ENCODE results near the gene CUL4A.
"Not testable (repeated sequence)": the region's sequence is repeated elsewhere in the genome, so short reads cannot be mapped to it uniquely, and the experiment has no call there.

The CUL4A gene

DNA sequence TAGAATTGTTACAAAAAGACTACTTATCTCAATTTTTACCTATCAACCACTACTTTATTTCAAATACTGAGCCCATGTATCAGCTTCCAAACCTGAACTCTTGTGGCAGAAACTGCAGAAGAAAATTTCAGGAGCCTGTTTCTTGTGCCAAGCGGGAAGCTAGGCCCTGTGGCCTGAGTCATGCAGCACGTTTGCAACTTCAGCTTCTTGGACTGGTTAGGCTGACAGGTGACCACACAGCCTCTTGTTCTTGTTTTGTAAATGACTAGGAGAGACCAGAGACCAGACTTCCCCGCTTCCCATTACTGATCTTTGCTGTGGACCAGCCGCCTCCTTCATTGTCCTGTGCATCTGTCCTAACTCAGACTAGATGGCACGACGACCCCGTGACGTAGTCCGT is 84.3 kb downstream of the CUL4A start:
- no peak for DNase-seq

DNA sequence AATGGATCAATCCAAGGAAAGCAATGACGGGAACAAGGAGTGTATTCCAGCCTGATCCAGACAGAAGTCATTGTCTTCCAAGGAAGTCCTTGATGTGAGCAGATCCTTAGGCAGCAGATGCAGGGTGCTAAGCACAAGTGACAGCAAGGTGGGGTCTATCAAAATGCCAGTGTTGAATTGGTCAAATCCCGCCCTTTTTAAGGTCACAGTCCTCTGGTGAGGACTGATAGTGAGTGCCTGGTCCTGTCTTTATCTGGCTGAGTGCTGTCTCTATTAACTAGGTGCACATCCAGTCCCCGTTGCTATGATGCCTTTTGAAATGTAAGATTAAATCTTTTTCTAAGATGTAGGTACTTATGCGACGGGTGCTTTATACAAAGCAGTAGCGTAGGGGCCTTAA is 86.4 kb downstream of the CUL4A start:
- DNase-seq, result no peak

DNA sequence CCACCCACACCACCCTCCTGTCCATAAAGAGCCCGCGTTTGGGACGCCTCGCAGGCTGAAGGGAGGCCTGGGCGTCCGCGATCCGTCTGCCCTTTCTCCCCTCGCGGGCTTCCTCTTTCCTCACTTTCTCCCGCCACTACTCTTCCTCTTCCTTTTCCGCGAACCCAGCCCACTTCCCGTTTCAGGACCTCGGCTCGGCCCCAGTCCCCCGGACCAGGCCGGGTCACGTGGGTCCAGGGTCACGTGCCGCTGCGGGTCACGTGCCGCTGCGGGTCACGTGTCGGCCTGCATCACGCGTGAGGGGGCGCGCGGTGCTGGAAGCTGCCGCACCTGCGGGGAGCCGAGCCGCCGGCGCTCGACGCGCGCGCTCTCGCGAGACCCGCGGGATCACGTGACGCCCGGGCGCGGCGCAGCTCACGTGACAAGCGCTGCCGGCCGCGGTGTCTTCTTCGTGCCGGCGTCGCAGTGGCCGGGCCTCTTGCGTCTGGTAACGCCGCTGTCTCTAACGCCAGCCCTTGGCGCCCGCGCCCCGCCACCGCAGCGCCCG is 87.5 kb downstream of the CUL4A start, which contains the start of gene LAMP1:
LAMP1 (plus strand) TSS at position 417 of the 547 bp plus-strand sequence. CDS start 196 bp downstream, outside the sequence.
- peak; percentile 99 to 100 for DNase-seq

DNA sequence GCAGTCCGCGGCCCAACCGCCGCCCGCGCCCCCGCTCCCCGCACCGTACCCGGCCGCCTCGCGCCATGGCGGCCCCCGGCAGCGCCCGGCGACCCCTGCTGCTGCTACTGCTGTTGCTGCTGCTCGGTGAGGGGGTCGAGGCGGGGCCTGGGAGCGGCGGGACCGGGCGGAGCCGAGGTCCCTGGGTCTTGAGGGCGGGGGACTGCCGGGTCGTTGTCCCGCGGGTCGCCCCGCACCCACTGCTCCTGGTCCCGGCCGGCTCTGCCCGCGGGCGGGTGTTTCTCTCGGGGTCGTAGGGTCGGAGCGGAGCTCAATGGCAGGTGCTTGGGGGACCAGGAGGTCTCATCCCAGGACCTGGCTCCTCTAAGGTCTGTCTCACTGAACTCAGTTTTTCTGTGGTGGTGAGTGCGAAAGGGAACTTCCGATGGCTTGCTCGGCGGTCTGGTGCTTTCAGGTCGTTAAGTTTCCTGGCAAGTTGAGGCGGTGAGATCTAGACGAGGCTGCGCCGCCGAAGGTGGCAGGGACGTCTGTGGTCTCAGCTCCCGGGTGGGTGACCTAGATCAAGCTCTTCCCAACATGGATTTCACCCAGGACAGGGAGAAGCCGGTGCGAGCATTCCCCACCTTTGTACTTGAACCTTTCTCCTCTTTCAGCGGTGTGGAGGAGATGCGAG is 88.1 kb downstream of the CUL4A start:
- no peak for DNase-seq

DNA sequence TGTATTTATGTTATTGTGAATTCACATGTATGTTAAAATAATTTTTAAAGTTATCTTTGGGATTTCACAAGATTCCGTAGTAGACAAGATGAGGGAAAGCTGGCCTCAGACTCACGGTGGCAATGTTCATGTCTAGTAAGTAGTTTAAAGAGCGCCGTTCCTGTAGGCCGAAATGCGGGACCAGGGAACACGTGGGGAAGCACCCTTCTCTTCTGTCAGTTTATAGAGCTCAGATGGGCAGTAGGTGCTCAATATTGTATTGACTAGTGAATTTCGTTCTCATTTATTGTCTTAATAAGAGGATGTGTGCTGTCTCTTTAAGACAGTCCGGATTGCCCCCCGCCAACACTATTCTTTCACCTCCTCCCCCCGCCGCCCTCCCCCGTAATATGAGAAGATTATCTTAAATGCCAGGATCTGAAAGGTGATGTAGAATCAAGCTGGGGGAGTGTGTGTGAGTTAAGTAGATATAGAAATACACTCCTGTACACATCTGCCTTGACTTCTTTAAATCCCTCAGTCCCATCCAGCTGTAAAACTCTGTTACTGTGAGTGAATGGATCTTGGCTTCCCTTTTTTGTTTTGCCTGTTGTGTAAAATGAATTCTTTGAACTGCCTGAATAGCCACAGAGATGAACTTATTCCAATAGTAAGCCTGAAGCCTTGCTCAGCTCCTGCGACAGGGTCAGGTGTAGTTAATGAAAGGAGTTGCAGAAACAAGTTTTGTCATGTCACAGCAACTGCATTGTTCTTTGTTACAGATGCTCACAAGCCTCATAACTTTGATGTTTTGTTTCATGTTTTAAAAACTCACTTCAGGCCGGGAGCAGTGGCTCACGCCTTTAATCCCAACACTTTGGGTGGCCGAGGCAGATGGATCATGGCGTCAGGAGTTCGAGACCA is 88.9 kb downstream of the CUL4A start:
- no peak for DNase-seq

DNA sequence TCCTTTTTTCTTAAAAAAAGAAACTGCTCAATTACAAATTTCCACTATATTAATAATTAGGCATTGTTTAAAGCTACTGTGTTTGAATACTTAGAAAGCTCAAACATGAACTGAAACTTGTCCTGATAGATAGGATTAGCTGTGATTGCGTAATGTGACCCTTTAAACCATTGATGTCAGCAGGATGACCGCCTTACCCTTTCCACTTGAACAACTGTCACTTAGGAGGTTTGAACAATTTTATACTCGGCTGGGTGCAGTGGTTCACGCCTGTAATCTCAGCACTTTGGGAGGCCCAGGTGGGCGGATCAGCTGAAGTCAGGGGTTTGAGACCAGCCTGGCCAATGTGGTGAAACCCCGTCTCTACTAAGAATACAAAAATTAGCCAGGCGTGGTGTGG is 90.5 kb downstream of the CUL4A start:
- DNase-seq, result no peak

DNA sequence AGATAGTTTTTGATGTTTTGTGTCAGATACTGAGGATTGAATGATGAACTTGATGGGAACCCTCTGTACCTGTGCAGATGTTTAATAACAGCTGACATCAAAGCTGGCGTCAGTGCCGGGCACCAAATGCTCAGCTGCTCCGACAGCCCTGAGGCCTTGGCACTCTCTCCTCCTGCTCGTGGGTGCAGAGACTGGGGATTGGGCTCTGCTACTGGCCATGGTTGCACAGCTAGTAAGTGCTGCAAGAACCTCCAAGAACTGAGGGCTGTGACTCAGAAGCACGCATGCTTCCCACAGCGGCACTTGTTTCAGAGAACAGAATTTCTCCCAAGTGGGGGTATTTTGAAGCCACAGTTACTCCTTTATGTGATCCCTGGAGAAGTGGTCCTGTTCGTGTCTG is 93.6 kb downstream of the CUL4A start:
- no peak for DNase-seq

DNA sequence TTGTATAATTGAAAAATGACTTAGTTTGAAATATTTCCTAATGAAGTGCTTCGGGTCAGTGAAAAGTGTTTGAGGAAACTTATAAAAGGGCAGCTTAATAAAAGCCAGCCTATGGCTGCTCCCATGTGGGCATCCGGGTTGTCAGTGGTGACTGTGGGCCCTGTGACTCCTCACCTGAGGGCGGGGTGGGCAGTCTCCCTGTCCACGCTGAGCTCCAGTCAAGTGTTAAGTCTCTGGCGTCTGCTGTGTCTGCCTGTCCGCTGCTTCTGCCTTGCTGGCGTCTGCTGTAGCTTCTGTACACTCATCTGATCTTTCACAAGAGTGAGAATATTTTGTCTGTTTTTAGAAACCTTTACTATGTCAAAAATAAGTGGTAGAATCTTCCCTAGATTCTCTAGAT is 94.7 kb downstream of the CUL4A start:
- no peak for DNase-seq

DNA sequence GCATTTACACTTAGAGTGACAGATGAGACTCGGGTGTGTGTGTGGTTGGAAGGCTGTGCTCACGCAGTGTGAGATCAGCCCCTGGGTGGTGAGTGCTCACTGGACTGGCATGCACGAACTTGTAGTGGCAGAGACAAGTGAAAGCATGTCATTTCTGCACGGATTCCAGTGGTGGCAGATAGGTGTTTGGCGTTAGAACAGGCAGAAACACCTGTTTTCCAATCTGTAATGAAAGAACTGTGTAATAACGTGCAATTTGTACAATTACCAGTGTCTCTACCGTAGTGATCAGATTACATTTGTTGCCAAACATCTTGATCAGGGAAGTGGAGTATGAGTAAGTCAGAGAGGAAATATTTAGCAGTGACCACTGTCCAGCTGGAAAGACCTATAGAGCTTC is 95.8 kb downstream of the CUL4A start:
- DNase-seq, result no peak

DNA sequence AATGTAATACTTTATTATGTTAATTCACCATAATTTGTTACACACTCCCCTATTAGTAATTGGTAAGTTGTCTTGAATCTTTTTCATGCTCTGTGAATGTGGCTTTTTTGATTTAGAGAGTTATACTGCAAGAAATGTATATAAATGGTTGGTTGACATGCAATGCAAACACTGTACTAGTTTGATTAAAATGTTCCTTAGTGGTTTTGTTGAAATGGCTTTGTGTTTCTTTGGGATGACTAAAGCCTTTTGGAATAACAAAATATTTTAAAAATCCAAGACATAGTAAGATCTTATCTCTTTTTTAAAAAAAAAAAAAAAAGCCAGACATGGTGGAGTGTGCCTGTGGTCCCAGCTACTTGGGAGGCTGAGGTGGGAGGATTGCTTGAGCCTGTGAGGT is 98.1 kb downstream of the CUL4A start:
- DNase-seq, result no peak

DNA sequence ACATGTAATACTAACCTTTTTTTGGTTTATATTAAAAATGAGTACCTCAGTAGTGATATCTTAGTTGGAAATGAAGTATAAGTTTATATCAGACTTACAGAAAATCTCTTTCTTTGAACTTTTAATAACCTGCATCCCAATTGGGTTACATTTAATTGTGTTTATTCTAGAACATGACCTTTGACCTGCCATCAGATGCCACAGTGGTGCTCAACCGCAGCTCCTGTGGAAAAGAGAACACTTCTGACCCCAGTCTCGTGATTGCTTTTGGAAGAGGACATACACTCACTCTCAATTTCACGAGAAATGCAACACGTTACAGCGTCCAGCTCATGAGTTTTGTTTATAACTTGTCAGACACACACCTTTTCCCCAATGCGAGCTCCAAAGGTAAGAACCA is 100.1 kb downstream of the CUL4A start:
- no peak for DNase-seq

DNA sequence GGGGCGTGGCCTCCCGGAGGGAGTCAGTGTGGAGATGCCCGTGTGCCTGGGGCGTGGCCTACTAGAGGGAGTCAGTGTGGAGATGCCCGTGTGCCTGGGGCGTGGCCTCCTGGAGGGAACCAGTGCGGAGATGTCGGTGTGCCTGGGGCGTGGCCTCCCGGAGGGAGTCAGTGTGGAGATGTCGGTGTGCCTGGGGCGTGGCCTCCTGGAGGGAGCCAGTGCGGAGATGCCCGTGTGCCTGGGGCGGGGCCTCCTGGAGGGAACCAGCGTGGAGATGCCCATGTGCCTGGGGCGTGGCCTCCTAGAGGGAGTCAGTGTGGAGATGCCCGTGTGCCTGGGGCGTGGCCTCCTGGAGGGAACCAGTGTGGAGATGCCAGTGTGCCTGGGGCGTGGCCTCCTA is 104.7 kb downstream of the CUL4A start:
- DNase-seq, result not testable (repeated sequence)

DNA sequence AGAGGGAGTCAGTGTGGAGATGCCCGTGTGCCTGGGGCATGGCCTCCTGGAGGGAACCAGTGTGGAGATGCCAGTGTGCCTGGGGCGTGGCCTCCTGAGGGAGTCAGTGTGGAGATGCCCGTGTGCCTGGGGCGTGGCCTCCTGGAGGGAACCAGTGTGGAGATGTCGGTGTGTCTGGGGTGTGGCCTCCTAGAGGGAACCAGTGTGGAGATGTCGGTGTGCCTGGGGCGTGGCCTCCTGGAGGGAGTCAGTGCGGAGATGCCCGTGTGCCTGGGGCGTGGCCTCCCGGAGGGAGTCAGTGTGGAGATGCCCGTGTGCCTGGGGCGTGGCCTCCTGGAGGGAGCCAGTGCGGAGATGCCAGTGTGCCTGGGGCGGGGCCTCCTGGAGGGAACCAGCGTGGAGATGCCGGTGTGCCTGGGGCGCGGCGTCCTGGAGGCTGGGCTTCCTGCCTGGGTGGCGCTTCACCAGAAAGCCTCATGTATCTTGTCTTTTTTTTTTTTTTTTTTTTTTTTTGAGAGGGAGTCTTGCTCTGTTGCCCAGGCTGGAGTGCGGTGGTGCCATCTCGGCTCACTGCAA is 105.6 kb downstream of the CUL4A start:
- not testable (repeated sequence) for DNase-seq

DNA sequence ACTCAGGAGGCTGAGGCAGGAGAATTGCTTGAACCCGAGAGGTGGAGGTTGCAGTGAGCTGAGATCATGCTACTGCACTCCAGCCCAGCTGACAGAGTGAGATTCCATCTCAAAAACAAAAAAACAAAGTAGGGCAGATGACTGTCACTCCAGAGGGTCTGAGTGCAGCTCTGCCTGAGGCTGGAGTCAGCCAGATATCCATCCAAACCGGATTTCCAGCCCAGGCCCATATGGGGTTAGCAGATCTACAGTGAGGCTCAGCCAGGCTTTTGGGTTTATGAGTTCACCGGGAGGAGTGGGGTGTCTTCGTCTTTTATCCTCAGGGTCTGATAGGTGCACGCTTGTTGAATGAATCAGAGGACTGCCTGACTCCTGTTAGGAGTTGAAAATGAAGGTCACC is 106.6 kb downstream of the CUL4A start:
- no peak for DNase-seq
